ENCODE results near the gene HCFC1.

The HCFC1 gene

DNA sequence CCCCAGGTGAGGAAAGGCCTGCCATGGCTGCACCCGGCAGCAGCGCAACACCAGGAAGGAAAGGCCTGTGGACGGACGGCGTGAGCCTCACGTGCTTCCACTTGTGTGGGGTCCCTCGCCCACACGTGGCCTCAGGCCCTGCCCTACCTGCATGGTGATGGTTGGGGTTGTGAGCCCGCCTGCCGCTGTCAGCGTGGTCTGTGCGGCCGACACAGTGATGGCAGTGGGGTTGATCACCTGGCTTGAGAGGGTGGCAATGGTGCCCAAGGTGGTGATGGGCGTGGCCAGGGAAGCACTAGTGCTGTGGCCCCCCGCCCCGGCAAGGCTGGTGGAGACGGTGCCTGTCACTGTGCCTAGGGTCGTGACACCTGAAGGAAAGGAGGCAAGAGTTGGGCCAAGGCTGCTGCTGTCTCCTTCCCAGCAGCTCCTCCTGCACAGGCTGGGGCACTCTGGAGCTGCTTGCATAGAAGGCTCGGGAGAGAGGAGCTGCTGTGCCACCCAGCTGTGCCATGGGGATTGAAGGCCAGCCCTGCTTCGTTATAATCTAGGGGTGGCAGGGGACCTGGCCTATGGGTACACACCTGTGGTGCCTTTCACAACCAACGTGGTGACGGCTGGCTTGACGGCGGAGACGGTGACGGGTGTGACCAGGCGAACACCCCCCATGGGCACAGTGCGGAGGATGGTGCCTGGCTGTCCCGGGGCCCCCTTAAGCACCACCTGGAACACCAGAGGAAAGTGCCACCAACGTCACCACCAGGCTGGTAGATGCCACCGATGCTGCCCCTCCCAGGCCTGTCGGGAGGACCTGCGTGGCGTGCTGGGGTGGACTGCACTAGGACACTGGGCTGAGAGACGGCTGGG lies 15.3 kb downstream of the HCFC1 start:
- no peak for DNase-seq

DNA sequence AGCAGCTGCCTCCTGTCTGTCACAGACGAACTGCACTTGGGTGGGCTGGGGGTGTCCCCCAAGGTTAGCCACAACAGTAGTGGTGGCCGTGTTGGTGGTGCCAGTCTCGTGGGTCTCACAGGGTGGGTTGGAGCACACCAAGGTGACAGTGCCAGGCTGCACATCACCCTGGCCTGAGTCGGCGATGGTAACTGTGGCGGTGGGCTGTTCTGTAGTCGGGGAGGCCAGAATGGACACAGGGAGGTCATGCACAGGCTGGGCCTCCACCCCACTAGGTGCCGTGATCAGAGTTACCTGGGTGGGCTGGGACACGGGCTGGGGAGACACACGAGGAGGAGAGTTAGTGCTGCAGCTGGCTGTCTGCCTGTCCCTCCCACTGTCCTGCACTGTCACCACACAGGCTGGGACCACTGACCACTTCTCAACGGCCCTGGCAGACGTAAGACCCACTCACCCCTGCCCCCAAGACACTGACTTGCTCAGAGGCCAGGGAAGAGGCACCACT lies 16.3 kb downstream of the HCFC1 start:
- no peak for DNase-seq

DNA sequence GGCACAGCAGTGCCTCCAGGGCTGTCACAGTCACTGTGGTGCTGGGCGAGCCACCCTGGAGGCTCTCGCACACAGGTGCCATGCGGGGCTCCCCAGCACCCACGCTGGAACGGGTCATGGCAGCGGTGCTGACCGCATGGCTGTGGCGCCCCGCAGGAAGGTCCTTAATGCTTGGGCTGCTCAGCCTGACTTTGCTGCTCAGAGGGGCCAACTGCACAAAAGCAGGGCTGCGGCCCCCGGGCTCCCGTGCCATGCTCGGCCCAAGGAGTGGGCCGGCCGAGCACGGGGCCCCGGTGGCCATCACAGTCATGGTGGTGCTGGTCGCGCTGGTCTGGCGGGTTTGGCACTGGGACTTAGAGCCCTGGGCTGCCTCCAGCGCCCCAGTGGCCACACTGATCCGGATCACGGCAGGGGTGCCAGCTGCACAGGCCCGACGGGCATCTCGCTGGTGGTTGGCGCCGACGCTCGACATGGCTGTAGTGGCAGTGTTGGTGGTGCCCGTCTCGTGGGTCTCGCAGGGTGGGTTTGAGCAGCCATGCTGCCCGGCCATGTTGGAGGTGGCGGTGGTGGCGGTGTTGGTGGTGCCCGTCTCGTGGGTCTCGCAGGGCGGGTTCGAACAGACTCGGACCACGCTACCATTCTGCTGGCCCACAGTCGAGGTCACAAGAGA lies 16.9 kb downstream of the HCFC1 start:
- DNase-seq = no peak

DNA sequence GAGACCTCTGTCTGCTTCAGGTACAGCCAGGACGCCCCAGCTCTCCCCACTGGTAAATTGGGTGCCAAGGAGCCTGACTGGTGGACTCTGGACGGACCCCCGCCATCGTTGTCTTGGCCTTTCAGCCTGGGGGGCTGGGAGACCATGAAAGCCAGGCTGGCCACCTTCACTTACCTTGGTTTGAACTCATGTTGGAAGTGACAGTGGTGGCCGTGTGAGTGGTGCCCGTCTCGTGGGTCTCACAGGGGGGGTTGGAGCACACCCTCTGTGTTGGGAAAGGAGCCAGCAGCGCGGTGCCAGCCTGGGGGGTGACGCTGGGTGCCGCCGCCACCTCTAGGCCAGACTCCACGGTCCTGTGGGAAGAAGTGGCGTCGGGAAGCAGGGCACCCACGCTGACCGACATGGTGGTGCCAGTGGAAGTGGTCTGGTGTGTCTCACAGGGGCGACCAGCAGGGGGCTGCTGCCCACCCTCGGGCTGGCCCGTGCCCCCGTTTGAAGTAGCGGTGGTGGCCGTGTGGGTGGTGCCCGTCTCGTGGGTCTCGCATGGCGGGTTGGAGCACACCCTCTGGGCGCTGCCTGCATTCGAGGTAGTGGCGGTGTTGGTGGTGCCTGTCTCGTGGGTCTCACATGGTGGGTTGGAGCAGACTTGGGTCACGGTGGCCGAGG lies 17.6 kb downstream of the HCFC1 start:
- no peak for DNase-seq

DNA sequence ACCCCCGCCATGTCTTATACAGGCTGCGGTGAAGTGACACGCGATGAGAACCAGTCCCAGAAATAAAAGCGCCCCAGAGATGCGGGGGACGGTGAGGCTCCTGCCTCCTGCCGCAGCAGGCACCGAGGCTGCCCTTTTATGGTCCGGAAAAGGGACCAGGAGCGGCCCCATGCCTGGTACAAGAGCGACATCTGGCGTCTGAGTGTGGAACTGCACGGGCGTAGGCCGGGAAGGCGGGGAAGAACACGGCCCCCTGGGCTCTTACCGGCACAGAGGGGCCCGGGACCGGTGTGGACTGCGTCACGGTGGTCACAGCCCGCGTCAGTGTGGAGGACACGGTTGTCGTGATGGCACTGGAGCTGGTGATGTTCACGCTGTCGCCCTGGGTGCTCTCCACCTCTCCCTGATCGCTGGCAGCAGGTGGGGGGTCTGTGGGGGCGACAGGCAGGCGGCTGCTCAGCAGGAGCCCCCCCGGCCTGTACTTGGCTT lies 18.2 kb downstream of the HCFC1 start:
- DNase-seq = peak; percentile 11

DNA sequence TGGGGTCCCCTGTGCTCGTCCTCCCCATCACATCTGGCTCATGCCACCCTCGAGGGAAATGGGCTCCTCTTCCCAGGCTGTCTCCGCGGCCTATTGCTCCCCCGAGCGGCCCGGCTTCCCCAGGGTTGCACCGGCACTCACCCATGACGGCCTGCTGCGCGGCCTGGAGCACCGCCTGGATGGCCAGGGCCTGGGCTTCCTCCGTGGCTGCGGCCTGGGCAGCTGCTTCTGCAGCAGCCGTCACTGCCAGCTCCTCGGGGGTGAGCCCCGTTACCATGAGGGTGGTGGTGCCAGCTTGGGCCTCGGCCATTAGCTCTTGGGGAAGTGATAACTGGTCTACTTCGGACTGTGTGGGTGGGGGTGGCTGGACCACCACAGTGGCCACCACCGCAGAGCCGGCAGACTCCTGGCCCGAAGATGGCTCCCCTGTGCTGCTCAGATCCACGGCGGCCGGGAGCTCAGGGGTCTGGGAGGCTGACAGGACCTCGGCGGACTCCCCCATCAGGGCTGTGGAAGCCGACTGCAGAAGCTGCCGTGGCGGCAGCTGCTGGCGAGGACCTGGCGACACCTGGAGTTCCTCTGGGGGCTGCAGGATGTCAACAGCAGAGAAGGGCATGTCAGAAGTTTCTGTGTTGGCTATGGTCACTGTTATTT lies 19.1 kb downstream of the HCFC1 start:
- DNase-seq = no peak

DNA sequence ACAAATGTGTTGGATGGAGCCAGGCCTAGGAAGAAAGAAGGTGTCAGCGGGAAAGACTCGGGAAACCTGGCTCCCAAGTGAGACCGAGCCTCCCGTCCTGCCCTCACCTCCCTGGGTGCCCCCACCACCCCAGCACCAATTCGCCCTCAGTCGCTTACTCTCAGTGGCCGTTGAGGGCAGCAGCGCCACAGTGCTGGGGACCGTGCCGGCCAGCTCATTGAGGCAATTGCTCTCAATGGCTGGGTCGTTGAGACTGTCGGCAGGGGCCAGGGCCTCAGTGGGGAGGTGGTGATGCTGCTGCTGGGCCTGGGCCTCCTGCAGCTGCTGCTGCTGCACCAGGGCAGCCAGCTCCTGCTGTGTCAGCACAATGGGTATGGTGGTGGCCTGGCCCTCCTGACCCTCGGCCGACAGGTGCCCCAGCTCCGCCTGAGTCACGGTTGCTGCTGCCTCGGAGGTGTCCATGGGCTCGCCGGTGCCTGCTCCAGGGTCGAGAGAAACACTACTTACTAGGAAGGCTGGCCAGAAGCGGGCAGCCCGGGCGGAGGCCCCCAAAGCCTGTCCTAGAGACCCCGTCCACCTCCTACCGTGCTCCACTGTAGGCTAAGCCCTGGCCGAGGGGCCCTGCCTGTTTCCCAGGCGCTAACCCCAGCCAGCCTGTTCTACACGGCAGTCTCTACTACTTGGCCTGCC lies 19.8 kb downstream of the HCFC1 start:
- DNase-seq = no peak

DNA sequence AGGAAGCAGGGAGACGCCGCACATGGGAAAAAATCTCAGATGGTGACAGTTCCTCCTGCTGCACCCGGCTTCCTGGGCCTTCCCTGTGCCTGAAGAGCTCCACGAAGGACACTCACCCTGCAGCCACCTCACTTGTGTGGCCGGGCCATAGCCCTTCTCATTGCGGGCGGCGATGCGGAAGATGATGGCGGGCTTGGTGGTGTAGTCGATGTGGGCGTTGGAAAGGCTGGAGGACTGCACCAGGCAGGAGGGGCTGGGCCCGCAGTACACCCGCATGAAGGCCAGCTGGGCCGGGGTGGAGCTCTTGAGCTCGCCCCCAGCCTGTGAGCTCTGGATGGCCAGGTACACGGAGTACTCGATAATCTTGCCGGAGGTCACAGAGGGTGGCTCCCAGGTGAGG lies 21.5 kb downstream of the HCFC1 start:
- no peak for DNase-seq

DNA sequence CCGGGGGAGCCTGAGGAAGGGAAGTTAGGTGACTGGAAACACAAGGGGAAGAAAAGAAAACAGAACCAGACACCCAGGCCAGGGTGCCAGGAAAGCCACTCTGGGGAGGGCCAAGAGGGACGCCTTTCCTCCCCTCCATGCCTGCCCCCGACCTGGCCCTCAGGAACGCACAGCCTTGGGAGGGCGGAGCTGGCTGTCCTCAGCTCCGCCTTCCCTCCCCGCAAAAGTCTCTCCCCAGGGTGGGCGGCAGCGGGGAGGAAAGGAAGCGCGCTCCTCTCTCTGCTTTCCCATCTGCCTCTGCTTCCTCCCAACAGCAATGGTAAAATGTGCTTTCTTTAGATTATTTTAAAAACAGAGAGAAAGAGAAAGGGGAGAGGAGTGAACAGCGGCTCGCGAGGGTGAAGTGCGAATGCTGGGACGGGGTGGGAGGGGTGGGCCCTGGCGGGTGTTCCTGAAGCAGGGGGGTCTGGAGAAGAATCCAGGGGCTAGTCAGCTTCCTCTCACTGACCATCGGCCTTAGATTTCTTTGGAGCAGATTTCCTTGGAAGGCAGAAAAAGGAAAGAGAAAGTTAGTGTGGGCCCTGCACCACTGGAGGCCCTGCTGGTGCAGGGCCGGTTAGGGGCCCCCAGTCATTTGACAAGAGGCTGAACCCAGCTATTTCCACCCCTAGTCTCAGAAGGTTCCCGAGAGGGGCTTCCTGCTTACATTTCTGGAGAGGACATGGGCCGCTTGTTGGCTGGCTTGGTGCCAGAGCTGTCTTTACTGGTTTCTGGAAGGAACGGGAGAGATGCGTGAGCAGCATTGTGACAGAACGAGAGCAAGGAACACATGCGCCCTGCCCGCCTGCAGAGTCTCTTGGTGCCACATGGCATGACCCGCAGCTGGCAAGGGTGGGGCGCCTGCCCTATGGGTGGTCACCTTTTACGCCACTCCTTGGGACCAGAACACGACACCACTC lies 22.5 kb downstream of the HCFC1 start:
- no peak for DNase-seq

DNA sequence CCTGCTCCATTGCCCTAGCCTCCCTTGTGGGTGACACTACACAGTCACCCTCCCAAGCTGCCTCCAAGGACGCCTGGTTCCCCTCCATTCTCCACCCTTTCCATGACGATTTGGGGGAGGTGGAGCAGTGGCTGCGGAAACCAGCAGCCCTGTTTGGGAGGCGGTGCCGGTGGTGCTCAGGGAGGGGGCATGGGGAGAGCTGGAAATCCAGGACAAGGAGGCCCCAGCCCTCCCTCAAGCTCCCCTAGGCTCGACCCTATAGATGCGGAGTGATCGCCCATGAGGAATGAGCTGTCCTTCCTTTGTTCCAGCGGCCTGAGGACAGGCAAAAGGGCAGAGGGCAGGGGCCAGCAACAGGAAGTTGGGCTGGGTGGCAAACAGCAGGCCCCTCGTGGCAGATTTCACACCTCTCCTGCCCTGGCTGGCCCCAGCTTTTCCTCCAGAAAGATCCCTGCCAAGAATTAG lies 23.6 kb downstream of the HCFC1 start:
- DNase-seq = no peak

DNA sequence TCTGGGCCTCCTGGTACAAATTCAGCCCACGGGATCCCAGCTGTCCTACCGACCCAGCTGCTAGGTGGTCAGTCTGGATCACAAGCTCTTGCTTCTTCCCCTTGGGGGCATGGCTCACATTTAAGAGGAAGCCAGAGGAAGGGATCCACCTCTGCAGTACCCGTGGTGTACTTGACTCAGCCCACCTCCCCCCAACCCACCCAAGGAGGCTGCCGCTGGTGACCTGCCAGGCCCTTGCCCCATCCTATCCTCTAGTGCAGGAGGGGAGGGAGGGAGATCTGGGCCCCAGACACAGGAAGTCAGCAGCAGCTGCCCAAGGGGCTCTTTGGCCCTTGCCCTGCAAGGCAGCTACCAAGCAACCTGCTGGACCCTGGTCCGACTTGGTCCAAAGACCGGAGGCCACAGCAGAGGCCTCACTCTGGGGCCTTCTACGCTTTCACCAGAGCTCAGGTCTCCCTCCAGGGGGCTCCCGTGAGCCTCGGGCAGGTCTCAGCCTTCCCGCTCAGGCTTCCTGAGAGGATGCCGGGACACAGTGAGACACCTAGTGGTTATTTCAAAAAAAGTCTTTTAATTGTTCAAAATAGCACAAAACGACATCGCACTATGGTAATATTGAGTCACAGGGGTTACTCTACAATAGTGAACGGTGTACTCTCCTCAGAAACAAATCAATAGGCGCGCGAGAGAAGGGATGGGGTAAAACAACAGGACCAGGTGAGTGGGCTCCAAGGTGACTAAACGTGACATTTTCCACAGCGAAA lies 24.4 kb downstream of the HCFC1 start:
- peak; percentile 54 for DNase-seq

DNA sequence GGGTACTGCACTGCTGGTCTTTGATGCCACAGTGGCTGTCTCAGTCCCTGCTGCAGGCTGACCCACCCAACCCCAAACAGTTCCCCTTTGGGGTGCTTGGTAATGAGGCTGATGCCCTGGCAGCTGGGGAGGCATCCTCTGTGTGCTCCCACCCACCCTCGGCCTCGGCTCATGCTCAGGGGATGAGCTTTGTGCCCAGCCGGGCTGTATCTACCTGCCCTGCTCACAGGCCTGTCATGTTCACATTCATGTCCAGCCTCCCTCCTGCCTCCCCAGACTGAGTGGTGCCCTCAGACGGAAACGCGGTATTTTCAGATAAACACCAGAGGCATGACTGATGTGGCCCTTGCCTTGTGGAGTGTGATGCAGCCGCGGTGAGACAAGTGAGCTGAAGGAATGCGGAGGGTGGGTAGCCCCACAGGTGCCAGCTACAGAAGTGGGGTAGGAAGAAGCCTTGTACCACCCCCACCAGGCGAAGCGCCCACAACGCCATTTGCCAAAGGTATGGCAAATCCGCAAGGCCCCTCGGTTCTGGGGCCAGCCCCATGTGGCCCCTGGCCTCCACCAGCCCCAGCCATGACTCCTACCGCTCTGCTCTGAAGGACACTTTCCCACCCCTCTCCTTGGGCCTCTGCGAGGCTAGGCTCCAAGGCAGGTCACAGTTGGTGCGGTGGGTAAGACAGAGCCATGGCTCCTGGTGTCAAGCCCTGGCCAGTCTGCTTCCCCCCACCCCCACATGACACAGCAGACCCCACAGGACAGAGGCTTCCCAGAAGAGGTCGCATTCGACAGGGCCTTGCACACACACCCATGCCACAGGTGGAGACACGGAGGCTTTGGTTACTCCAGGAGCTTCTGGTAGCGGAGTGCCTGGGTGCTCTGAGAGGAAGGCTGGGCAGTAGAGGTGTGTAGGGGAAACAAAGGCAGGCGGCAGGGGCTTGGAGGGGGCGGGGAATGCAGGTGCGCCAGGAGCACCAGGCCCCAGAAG lies 25.4 kb downstream of the HCFC1 start:
- DNase-seq = no peak

DNA sequence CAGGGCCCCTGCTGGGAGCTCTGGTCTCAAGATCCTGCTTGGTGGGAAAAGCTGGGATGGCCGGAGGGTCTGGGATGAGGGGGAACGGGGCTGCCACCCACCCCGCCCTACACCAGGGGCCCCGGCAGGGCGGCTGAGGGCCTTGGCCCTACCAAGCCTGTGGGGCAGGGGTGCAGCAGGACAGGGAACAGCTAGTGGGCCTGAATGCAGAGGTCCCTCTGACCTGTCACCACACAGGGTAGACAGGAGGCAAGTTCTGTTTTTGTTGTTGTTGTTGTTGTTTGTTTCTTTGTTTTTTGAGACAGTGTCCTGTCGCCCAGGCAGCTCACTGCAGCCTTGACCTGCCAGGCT lies 26.8 kb downstream of the HCFC1 start:
- DNase-seq = no peak

DNA sequence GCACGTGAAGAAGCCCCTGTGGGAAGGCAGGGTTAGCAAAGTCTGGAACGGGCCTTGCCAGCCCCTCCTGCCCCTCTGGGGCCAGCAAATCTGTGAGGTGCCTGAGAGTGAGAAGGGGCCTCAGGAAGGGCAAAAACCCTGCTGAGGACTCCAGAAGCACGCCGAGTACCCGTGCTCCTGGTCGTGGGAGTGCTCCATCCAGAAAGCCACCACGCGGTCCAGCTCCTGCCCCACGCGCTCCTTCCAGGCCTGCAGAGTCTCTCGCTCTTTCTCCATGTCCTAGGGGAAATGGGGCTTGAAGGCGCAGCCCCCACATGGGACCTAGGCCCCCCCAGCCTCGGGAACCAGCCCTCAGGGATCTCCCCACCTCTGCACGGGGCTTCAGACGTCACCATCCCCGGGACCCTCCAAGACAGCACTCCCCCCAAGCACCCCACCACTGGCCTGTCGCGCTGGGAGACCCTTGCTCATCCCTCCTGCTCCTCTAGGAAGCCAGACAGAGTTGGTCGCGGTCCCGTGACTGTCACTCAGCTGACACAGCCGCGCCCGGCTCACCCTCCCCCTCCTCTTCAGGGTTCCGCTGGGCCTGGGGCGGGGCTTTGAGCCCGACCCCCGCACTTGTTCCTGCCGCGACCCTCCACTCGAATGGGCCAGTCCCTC lies 27.3 kb downstream of the HCFC1 start, which contains the start of gene RENBP:
Gene RENBP (minus strand): TSS at position 504 of the 660 bp plus-strand sequence. CDS start 33 bp downstream, at position 471.
- no peak for DNase-seq

DNA sequence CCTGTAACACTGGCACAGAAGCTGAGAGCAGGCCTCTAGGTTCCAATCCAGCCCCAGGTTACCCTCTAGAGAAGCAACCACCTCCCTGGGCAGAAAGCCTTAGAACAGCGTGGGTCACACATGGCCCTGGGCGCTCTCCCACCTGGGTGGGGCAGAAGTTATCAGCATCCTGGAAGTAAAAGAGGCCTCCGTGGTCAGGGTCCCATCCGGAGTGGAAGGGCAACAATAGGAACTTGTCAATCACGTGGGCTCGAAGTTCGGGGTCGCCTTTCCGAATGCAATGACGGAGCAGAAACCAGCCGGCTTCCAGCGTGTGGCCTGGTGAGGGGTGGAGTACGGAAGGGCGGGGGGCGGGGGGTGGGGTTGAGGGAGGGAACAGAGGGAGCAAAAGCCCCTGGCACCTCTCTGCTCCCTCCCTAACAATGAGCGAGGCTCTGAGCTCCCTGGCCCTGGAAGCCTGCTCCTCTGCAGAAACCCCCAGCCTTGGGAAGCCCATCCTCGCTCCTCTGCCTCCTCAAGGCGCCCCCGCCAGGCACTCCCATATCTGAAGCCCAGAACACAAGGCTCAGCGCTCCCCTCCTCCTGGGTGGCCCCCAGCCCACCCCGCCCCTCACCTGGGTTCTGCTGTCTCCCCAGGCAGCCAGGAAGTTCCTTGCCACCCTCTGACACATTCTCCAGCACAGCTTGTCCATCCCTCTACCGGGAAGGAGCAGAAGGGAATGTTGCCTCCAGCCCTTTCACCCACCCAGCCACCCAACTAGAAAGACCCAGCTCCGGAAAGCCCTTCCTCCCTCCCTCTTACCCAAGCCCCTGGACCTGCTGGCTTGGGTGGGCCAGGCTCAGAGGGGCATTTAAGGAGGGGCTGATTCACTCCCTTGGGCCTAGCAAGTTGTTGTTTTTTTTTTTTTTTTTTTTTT lies 30.0 kb downstream of the HCFC1 start:
- DNase-seq = no peak

DNA sequence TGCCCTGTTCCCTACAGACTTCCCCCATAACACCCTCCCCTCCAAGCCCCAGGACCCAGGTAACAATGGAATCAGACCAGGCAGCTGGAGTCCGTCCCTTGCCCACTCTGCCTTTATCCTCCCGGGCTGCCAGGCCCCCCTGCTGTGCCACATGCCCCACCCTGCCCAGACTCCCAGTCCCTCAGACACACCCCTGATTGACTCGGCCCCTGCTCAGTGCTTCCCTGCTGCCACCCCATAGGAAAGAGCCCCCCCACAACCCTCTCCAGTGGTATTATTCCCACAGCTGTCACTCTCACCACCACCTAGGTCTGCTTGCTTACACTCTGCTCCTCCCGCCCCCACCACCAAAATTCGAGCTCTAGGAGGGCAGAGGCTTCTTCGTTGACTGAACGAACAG lies 32.0 kb downstream of the HCFC1 start:
- peak; percentile 28 for DNase-seq

DNA sequence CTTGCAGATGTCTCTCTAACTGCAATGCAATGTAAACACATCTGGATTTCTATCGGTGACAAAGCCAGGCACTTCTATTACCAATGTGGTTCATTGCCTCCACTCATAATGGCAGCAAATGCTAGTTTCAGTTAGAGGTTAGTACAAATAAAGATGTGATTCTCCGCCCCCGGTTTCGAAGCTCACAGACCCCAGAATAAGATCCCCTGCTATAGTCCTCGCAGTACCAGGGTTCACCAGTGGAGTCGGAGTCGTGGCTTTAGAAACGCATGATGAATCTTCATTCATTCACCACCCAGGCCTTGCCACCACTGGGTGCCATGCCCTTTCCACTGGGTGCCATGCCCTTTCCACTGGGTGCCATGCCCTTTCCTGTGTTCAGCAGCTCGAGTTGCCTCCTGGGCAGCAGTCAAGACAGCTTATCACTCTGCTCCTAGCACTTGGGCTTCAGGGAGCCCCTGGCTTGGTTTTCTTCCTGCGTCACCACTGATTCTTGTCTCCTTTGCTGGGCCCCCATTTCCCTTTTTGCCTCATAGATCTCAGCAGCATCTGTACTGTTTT lies 33.3 kb downstream of the HCFC1 start:
- no peak for DNase-seq
